ENCODE measurements around the gene PAWR. TPM values are rescaled to one million over a fixed set of nuclear protein-coding genes. Genes with fewer than 3 reads are reported as not detected.
"Not testable (repeated sequence)": the region's sequence is repeated elsewhere in the genome, so short reads cannot be mapped to it uniquely, and the experiment has no call there.

Gene PAWR
- polyA plus RNA-seq, 2 of the 4 experiments (the other 2 are of a cell fraction), result 40.8 to 55.2 TPM

GRCh38 chr12:79650440-79650839, 40.3 kb downstream of the PAWR start:
- 88% methylated on average over 2 of the region's 2 CpGs for WGBS (ENCODE audit: missing lambda C conversion rate)
- ChIA-PET CTCF (interaction anchor here (0.8 to 1.0 kb wide), 2 partner anchors 37 to 102 kb away, joined by 3 read pairs; no protein-coding TSS in a partner anchor), POLR2A (no interaction called here)
- no peak for FAIRE-seq
- H3K4me1 ChIP-seq, result peaks cover 21% of the 10 kb centered on the region
- no peak for DNase-seq (ENCODE audit: low read depth in 1 of 2, low spot score in 1 of 2)
- H3K9me3 ChIP-seq, result no peaks in the 10 kb centered on the region
- no peak for ATAC-seq
- TF ChIP-seq RAD21 (conservative IDR thresholded peaks at IDR 0.05 in 1 of 2, IDR thresholded peaks at IDR 0.05 in 1 of 2), result no peak
- no peak for TF ChIP-seq HOXA7 (CRISPR knock-in tag; IDR thresholded peaks at IDR 0.05)
- no peak for TF ChIP-seq ESRRA (IDR thresholded peaks at IDR 0.05; ENCODE audit: borderline replicate concordance, low read length)
- no peak for TF ChIP-seq ZFP36 (IDR thresholded peaks at IDR 0.05; ENCODE audit: borderline replicate concordance, partially characterized antibody)
- no peak for TF ChIP-seq NFE2L2 (conservative IDR thresholded peaks at IDR 0.05; ENCODE audit: low read length)
- TF ChIP-seq SREBF2 (IDR thresholded peaks at IDR 0.05), result no peak
- no peak for TF ChIP-seq CHD2 (IDR thresholded peaks at IDR 0.05; ENCODE audit: low read length, partially characterized antibody)
- TF ChIP-seq PBX3 (IDR thresholded peaks at IDR 0.05), result no peak
- no peak for TF ChIP-seq USF2 (IDR thresholded peaks at IDR 0.05)
- no peak for TF ChIP-seq CBX2 (IDR thresholded peaks at IDR 0.05; ENCODE audit: borderline replicate concordance, low read depth)
- no peak for TF ChIP-seq FOSL2 (IDR thresholded peaks at IDR 0.05)
- TF ChIP-seq FOSL2 (CRISPR knock-in tag; IDR thresholded peaks at IDR 0.05), result no peak
- no peak for TF ChIP-seq MYC (IDR thresholded peaks at IDR 0.05; ENCODE audit: borderline replicate concordance, low read length)
- no peak for TF ChIP-seq EHF (CRISPR knock-in tag; IDR thresholded peaks at IDR 0.05)
- H3K27ac ChIP-seq, result no peak overlapping the region
- H3K4me2 ChIP-seq, result no peak overlapping the region
- H3K4me3 ChIP-seq, result no peak overlapping the region

GRCh38 chr12:79648881-79649280, 41.9 kb downstream of the PAWR start:
- CTCF ChIA-PET, result interaction anchor here (1.6 kb wide), 1 partner anchor 12 kb away, joined by 4 read pairs; no protein-coding TSS in a partner anchor
- Histone ChIP-seq H3K4me1 (peaks cover 36% of the 10 kb centered on the region), H3K4me2 (no peak overlapping the region), H3K27ac (no peak overlapping the region), H3K4me3 (no peak overlapping the region), H3K9me3 (no peaks in the 10 kb centered on the region)
- TF ChIP-seq SREBF2 (IDR thresholded peaks at IDR 0.05), result no peak
- no peak for TF ChIP-seq KDM5A (IDR thresholded peaks at IDR 0.05)
- TF ChIP-seq ZSCAN20 (CRISPR knock-in tag; IDR thresholded peaks at IDR 0.05), result no peak
- no peak for TF ChIP-seq HES2 (IDR thresholded peaks at IDR 0.05)
- TF ChIP-seq EHF (CRISPR knock-in tag; IDR thresholded peaks at IDR 0.05), result no peak
- TF ChIP-seq CEBPB (IDR thresholded peaks at IDR 0.05), result no peak
- no peak for TF ChIP-seq ZFP36 (IDR thresholded peaks at IDR 0.05; ENCODE audit: borderline replicate concordance, partially characterized antibody)
- no peak for TF ChIP-seq MAX (IDR thresholded peaks at IDR 0.05)
- TF ChIP-seq SMC3 (IDR thresholded peaks at IDR 0.05), result no peak
- TF ChIP-seq RCOR1 (IDR thresholded peaks at IDR 0.05; ENCODE audit: low read depth, low read length), result no peak
- TF ChIP-seq HOXB5 (CRISPR knock-in tag; IDR thresholded peaks at IDR 0.05), result no peak
- no peak for TF ChIP-seq E2F6 (IDR thresholded peaks at IDR 0.05; ENCODE audit: borderline replicate concordance, low read depth)
- ATAC-seq (no peak), DNase-seq (ENCODE audit: low read depth in 1 of 2, low spot score in 1 of 2) (no peak), FAIRE-seq (no peak)
- POLR2A ChIA-PET, result no interaction called here
- WGBS (ENCODE audit: missing lambda C conversion rate), result 60% methylated on average over 1 of the region's 1 CpG

- H3K9me3 ChIP-seq; DNase-seq (ENCODE audit: low read depth in 1 of 2, low spot score in 1 of 2); H3K4me2 ChIP-seq; FAIRE-seq; H3K27ac ChIP-seq; ATAC-seq; H3K4me3 ChIP-seq; POLR2A ChIA-PET: not testable (repeated sequence)
- WGBS (ENCODE audit: missing lambda C conversion rate), result 94% methylated on average over 4 of the region's 4 CpGs
- CTCF ChIA-PET, result interaction anchor here (0.7 kb wide), 1 partner anchor 99 kb away, joined by 3 read pairs; no protein-coding TSS in a partner anchor
- peaks cover 54% of the 10 kb centered on the region for H3K4me1 ChIP-seq
Measured at GRCh38 chr12:79646843-79647242, 43.9 kb downstream of the PAWR start.
